GM19455 (cell line): ENCODE measurements around the gene GATAD2B.
"Not testable (repeated sequence)": the region's sequence is repeated elsewhere in the genome, so short reads cannot be mapped to it uniquely, and the experiment has no call there.

Experiments used
- ATAC-seq: cut with Tn5 transposase; IDR thresholded peaks from one replicate; pipeline ENCODE4 v1.9.1; 2021; ENCODE audit not compliant: unreplicated experiment

The GATAD2B gene

DNA sequence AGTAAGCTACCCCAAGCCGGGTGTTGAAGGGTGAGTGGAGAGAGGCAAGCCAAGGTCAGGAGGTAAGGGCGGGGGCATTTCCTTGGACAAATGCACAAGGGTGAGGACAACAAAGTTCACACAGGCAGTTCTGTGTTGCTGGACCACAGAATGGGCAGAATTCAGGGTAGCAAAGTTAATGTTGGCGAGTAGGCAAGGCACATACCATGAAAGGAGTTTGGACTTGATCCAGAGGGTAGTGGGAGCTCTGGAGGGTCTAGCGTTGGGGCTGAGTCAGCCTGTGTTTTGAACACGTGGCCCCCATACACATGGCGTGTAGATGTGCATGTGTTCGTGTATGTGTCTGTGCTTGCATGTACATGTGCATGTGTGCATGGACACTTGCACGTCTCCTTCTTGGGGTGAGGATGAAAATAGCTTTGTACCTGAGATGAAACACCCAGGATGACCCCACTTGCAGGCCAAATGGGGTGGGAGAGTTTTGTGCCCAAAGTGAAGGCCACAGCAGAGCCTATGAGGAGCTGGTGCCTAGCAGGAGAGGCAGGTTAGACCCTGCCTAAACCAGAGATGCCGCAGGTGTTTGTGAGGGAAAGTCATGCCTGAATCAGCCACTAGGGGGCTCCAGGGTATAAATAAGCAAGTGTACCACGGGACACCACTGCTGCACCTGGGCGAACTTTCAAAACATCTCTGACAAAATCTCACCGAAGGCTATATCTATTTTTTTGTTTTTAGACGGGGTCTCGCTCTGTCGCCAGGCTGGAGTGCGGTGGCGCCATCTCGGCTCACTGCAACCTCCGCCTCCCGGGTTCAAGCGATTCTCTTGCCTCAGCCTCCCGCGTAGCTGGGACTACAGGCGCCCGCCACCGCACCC lies 125.7 kb downstream of the GATAD2B start:
- peak; percentile 66 for ATAC-seq

DNA sequence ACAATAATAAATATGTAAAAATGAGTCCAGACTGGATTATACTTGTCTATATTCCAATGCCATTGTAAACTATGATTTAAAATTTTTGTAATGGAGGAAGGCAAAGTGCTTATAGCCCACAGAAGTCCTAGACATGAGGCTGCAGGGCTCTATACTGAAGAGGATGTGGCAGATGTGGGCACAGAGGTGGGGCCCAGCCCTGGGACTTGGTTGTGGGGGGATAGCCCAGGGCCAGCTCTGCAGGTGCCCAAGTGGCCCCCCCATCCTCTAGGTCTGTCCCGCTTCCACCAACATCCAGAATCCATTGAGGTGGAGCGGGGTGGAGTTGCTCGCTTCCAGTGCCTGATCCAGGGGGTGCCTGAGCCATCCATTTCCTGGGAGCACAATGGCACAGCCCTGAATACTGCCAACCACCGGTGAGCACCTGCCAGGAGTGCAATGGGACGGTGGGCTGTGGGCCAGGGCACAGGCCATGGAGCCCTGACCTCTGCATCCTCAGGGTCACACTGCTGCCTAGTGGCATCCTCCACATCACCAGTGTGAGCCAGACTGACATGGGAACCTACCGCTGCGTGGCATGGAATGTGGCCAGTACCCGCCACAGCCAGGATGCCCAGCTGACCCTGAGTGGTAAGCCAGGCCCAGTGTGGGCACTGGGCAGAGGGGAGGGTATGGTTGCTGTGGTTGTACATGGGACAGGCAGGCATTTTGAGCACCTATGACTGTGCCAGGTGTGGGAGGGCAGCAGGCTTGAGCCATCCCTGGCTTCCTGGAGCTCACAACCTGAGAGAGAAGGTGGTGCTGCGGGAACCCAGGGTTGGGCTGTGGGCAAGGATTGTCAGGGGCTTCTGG lies 126.6 kb downstream of the GATAD2B start:
- ATAC-seq, result no peak

DNA sequence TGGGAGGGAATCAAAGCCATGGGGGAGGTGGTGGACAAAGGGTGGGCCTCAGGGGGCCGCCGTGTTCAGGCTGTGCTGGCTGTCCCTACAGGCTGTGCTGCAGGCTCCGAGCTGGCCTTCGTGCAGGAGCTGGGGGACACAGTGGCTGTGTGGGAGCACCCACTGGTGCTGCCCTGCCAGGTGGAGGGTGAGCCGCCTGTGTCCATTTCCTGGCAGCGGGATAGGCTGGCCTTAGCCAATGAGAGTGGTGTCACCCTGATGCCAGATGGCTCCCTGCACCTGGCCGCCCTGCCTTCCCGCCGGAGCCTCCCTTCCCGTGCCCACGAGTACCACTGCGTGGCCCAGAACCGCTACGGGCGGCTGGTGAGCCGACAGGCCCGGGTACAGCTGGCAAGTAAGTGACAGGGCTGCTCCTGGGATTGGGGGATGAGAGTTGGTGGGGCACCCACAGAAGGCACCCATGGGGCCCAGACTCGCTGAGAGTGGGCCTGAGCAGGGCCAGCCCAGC lies 127.4 kb downstream of the GATAD2B start:
- ATAC-seq, result no peak

DNA sequence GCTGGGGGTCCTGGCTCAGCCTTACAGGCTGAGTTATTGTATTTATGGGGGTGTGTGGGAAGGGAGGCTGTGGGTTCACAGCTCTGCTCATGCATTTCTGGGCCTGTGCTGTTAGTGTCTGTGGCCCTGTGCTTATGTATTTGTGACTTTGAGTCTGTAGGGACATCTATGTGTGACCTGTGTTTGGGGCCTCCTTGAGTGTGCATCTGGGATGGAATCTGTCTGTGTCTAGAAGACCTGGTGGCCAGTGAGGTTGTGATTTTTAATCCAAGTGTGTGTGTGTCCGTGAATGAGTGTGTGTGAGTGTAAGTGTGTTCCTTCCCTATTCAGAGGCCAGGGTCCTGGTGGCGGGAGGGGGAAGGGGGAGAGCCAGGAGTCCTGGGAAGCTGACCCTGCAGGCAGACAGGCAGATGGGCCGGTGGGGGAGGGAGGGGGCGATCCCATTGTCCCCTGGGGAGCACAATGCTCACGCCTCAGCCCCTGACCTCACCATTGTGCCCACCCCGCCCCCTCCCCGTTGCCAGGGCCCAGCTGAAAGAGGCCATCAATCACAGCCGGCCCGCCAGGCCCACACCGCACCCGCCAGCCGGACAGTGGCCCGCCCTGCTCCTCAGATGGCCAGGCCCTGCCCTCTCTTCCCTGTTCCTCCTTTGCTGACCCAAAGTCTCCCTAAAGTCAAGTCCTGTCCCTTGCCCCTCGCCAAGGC lies 128.0 kb downstream of the GATAD2B start:
- no peak for ATAC-seq

DNA sequence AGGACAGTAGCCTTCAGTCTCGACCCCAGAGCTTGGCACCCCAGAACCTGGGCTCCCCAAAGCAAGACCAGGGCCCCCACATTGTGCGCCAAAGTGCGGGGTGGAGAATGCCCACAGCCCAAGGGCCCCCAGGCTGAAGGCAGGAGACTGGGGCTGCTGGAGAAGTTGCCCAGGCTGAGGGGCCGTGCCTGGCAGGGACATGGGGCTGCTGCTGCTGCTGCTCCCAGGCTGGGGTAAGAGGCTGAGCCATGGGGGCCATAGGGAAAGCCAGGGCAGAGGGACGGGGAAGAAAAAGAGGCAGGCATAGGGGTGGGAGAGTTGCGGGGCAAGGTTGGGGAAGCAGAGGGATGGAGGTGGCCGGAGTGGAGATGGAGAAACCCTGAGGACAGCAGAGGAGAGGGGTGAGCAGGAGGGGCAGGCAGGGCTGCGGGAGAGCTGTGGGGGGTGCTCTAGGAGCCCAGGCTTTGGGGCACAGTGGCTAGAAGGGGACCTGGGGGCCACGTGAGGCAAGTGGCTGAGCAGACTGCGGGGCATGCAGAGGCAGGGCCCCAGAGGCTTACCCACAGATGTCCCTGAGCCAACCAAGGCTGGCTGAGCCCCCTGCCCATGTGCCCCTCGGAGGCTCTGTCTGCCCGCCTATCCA lies 128.7 kb downstream of the GATAD2B start:
- ATAC-seq, result no peak

DNA sequence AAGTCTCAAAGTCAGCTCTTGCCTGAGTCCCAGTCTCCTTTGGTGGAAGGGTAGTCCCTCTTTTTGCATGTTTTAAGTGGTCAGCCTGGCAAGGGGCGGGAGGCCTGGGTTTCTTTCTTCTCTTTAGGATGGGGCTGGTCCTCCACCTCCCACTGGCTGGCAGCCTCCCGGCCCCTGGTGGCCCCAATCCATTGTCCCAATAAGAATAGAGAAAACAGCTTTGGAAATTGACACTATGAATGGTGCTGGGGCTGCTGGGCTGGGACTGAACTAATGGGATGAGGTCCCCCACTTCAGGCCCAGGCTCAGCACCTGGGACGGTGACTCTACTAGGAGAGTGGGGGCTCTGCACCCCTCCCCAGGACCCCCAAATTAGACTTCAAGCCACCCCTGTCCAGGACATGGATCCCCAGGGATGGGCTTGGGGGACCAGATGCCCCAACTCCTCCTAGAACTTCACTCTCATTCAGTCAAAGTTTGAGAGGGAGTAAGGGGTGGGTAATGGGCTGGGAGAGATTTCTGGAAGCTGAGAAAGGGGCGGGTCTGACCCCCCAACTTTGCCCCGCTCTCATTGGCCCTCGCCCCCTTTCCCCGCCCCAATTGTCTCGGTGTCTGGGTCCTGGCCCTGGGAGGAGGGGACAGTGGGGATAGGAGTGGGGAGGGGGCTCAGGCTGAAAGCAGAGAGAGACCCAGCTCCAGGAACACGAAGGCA lies 129.4 kb downstream of the GATAD2B start:
- ATAC-seq, result no peak

DNA sequence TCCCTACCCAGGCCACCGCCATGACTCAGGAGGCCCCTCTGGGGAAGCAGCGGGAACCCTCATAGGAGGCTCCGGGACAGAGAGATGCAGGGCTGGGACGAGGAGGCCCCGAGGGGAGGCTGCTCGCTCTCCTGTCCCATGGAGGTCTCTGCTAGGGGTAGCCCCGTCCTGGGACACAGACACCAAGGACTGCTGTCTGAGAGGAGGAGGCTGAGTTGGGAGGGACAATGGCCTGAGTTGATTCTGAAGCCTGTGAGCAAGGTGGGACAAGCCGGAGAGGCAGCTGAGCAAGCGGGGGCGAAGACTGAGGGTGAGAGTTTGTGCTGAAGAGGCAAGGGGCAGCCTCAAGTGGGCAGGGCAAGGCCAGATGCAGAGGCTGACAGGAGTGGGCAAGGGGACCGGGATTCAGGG lies 130.1 kb downstream of the GATAD2B start:
- ATAC-seq, result no peak

DNA sequence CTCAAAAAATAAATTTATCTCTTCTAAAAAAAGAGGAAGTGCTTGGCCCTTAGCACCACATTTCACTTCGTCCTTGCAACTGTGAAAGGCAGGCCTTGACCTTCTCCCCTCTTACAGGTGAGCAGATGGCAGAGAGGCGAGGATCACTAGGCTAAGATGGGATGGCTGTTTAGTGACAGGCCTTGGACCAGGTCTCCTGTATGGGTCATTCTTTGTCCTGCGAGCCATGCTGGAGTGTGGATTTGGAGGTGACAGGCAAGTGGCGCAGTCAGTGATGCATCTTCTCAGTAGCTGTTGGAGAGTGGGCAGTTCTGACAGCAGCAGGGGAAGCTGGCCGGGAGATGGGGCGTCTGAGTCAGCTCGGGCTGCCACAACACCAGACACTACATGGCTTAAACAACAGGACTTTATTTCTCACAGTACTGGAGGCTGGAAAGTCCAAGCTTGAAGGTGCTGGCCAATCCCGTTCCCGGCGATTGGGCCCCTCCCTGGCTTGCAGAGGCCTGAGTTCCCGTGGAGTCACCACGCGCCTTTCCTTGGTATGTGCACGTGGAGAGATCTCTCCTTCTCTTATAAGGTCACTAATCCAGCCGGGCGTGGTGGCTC lies 131.0 kb downstream of the GATAD2B start:
- ATAC-seq, result peak; percentile 18

DNA sequence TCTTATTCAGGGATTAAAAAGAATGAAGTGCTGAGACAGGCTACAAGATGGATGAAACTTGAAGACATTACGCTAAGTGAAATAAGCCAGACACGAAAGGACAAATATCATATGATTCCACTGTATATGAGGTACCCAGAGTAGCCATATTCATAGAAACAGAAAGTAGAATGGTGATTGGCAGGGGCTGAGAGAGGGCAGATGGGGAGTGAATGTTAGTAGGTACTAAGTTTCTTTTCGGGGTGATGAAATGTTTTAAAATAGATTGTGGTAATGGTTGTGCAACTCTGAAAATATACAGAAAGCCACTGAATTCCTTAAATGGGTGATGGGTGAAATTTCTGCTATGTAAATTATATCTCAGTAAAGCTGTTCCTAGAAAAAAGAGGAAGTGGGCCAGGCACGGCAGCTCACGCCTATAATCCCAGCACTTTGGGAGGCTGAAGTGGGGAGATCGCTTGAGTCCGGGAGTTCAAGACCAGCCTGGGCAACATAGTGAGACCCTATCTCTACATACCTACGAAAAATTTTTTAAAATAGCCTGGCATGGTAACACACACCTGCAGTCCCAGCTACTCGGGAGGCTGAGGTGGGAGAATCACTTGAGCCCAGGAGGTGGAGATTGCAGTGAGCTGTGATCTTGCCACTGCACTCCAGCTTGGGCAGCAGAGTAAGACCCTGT lies 131.7 kb downstream of the GATAD2B start:
- ATAC-seq, result peak; percentile 76

DNA sequence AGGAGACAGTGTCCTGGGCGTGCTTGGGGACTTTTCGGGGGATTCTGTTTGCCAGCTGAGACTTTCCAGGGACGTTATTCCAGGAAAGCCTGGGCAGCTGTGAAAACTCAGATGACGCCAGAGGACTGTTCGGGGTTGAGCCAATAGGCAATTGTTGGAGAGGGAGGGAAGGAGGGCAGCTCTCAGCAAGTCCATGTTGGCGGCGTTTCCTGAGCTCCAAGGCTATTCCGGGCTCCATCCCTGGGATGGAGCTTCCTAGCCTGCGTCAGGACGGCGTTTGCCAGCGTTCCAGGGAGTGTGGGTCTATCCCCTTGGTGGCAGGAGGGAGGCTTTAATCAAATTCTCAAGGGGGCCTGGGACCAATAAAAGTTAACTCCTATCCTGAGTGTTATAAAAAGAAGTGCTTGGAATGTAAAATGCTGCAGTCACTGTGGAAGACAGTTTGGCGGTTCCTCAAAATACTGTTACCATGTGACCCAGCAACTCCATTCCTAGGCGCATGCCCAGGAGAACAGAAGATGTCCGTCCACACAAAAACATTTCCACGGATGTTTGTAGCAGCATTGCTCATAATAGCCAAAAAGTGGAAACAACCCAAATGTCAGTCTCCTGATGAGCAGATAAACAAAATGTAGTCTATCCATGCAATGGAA lies 132.3 kb downstream of the GATAD2B start:
- ATAC-seq, result no peak

DNA sequence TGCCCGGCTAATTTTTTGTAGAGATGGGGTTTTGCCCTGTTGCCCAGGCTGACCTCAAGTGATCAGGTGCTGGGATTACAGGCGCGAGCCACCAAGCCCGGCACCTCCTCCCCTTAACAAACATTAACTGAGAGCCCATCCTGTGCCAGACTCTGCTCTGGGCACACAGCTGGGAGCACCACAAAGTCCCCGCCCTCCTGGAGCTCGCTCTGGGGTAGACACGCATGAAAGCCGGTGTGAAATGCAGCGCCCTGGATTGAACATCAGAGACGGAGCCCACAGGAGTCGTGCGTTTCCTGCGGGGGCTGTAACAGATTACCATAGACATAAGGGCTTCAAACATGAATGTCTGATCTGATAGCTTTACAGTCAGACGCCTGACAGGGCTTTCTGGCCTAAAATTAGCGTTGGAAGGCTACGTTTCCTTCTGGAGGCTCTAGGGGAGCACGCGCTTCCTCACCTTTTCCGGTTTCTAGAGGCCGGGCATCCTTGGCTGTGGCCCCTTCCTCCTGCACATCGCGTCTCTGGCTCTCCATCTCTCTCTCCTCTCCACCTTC lies 133.2 kb downstream of the GATAD2B start:
- no peak for ATAC-seq

DNA sequence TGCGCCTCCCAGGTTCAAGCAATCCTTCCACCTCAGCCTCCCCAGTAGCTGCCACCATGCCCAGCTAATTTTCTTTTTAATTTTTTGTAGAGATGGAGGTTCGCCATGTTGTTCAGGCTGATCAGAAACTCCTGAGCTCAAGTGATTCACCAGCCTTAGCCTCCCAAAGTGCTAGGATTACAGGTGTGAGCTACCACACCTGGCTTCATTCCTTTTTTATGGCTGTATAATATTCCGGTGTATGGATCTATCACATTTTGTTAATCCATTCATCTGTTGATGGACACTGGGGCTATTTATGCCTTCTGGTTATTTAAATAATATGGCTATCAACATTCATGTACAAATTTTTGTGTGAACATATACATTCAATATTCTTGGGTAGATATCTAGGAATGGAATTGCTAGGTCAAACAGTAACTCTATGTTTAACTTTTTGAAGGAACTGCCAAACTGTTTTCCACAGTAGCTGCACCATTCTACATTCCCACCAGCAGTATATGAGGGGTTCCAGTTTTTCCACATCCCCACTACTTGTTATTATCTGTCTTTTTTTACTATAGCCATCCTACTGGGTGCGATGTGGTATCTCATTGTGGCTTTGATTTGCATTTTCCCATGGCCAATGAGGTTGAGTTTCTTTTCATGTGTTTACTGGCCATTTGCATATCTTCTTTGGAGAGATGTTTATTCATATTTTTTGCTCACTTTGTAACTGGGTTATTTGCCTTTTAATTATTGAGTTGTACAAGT lies 136.6 kb downstream of the GATAD2B start:
- ATAC-seq, result no peak

DNA sequence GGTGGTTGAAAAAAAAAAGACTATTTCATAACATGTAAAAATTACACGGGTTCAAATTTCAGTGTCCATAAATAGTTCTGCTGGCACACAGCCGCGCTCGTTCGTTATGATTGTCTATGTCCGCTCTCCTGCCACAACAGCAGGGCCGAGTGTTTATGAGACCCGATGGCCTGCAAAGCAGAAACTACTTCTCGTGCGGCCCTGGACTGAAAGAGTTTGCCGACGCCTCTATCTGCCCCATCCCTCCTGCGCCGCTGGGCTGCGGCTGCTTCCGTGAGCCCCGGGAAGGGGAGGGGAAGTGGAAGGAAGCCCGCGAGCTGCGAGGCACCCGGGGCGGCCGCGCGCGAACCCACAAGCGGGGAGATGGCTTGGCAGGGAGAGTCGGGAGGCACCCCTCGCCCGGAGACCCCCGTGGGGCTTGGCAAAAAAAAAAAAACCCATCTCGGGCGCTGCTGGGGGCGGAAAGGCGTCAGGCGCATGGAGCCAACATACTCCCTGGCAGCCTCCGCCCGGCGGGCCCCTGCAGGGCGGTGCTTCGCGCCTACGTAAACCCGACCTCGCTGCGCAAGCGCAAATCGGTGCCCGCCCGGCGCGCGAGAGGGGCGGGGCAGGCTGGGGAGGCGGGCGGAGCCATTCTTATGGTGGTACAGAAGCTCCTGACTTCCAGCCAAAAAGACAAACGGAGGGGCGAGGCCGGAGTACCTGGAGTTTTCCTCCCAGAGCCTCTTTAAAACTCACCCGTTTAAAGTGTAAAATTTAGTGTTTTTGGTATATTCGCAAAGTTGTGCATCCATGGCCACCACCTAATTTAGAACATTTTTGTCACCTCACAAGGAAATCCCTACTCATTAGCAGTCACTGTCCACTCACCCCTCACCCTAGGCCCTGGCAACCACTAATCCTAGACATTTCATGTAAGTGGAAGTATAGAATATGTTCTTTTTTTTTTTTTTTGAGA lies 139.3 kb downstream of the GATAD2B start:
- peak; percentile 85 for ATAC-seq

DNA sequence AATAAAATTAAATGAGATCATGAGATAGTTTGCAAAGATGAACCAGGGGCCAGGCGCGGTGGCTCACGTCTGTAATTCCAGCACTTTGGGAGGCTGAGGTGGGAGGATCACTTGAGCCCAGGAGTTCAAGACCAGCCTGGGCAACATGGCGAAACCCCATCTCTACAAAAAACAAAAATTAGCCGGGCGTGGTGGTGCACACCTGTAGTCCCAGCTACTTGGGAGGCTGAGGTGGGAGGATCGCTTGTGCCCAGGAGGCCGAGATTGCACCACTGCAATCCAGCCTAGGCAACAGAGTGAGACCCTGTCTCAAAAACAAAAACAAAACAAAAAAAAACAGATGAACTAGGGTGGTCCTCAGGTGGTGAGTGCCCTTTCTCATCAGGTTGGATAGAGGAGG lies 140.1 kb downstream of the GATAD2B start:
- not testable (repeated sequence) for ATAC-seq

DNA sequence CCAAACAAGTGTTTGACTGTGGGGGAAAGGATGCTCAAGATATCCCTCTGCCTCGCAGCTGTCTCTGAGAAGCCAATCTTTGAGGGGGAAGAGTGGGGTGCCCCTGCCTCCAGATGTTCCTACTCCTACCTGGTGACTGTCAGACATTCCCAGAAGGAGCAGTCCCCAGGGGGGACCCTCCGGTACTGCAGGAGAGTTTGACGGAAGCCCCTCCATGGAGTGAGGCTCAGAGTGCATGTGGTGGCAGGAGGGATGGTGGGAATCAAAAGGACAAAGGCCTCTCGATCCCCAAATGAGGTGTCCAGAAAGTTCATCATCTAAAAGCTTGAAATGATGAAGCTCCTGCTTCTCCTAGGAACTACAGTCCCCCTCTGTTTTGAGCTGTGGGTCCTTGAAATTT lies 142.2 kb downstream of the GATAD2B start:
- no peak for ATAC-seq

DNA sequence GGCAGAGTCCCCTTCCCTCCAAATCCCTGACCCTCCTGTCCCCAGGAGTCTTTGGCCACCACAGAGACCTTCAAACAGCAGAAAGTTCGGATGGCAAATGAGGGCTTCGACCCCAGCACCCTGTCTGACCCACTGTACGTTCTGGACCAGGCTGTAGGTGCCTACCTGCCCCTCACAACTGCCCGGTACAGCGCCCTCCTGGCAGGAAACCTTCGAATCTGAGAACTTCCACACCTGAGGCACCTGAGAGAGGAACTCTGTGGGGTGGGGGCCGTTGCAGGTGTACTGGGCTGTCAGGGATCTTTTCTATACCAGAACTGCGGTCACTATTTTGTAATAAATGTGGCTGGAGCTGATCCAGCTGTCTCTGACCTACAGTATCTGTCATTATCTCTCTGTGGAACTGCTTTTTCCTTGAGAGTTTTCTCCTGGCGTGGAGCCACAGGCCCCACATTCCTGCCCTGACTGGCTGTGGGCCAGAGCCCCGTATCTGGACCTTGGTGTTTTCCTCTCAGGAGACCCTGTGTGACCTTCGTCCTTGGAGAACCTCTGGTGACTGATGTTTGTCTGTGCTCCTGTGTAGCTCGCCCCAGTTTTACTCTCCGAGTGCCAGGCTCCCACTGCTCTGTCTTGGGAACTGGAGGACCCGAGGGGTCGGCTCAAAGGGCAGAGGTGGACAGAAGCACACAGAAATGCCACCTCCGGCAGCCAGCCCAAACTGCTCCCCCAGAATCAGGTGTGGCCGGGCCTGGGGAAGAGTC lies 142.8 kb downstream of the GATAD2B start:
- ATAC-seq, result no peak
